CD4-positive, alpha-beta T cell treated with Interleukin-21 for 1 hour (primary cell): ENCODE results near the gene DMD.

Experiments
- DNase-seq: peaks from one replicate; pipeline ENCODE4 v3.0.0-alpha.2; 2020

The DMD gene

DNA sequence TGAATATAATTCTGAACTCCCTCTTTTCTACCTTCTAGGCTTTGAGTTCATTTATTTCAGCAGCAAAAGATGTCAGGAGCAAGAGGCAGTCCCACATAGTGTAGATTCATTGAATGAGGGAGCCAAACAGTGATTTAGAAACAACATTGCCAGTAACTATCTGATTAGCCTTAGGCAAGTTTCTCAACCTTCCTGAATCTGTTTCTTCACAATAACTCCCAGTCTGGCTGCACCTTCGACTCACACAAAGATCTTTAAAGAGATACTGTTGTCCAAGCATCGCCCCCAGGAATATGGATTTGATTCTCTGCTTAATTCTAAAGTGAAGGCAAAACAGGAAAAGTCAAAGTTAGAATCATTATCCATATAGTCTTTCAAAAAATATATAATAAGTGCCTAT lies 1026.2 kb downstream of the DMD start:
- DNase-seq: no peak

- DNase-seq: no peak
These were observed 1028.3 kb downstream of the DMD start for GRCh38 chrX:32183066-32183465.

- no peak for DNase-seq
These were observed 1034.8 kb downstream of the DMD start for GRCh38 chrX:32176510-32176909.

DNA sequence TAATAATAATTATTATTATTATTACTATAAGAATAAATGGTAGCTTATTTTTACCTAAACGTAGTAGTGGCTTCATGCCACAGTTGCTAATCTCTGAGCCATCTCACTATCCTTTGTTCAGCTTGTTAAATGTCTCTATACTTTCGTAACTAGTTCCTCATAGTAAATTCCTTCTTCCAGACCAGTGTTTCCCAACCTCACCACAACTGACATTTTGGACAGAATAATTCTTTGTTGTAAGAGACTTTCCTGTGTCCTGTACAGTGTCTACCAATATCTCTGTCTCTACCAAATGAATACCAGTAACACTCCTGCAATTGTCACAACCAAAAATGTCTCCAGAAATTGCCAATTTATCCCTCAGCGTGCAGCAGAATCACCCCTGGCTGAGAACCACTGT lies 1040.9 kb downstream of the DMD start:
- no peak for DNase-seq

DNA sequence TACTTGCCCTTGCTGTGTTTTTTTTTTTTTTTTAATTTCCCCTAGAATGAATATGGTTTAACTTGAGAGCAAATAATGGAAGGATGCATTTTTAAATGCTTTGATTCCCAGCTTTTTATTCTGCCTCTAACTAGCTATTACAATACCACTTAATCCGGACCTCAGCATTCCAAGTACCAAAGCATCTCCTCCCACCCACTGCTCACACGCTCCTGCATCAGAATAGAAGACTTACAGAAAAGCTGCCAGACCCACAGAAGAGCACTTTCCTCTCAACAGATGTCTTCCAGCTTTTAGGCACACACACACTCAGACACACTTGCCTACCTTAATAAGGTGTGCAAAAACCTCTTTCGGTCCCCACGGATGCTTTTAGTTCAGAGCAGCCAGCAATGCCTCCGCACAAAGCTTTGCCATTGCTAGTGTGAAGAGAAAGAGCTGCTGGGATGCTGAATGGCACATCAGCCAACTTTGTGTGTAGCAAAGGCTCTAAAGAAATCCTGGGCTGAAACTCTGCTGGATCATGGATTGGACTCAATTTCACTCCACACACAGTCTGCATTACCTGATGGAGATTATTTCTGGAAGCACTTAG lies 1056.2 kb downstream of the DMD start:
- DNase-seq: no peak

DNA sequence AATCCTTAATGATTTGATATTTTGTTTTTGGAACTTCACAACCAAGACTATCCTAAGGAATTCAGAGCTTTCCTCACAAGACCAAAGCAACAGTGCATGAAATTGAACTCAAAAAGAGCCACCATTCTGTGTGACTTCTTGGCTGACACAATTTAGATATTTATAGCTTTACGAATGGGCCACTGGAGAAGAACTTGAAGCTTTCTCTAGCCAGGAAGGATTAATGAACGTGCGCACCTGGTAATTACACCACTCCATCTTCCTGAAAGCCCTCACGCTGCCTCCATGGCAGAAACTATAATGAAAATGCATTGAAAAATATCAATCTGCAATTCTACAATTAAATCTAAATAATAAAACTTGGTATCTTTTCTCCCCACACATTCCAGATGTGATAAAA lies 1057.8 kb downstream of the DMD start:
- DNase-seq: no peak

GRCh38 chrX:32150141-32150540 lies 1061.2 kb downstream of the DMD start:
- no peak for DNase-seq

GRCh38 chrX:32141841-32142240 lies 1069.5 kb downstream of the DMD start:
- no peak for DNase-seq

- no peak for DNase-seq
These were observed 1071.9 kb downstream of the DMD start for GRCh38 chrX:32139476-32139875.

DNA sequence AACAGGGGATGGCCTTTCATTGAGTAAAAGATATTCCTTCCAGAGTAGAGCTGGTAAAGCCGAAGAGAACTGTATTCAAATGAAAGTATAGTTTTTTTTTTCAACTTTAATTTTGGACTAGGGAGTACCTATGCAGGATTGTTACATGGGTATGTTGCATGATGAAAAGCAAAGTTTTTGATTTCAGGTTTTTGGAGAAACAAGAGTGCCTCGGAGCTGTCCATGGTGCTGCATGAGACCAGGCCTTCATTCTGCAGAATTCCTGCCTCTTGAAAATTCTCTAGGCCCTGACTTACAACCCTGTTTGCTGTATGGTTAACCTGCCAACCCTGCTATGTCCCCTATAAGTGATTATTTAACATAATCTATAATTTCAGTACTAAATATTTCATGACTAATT lies 1073.8 kb downstream of the DMD start:
- DNase-seq: no peak

- DNase-seq: no peak
These were observed 1084.4 kb downstream of the DMD start for GRCh38 chrX:32126997-32127396.

- DNase-seq: no peak
These were observed 1092.5 kb downstream of the DMD start for GRCh38 chrX:32118832-32119231.

GRCh38 chrX:32116047-32116446 lies 1095.3 kb downstream of the DMD start:
- no peak for DNase-seq

- no peak for DNase-seq
These were observed 1123.7 kb downstream of the DMD start for GRCh38 chrX:32087663-32088062.

DNA sequence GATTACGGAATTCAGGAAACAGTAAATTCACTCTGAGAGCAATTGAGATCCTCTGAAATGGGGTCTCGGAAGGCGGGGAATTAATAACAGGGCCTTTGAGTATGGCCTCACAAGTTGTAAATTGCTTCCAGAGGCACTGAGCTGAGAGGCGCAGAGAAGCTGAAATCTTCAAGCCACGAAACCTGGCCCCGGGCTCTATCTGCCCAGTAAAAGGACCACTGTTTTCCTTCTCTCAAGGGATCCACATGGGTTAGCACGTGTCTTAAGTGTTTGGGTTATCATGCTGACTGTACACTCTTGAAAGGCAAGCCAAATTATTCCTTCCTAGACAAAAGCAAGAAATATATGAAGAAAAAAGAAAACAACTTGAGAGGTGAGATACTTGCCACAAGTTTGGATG lies 1126.6 kb downstream of the DMD start:
- no peak for DNase-seq

- DNase-seq: no peak
These were observed 1163.1 kb downstream of the DMD start for GRCh38 chrX:32048285-32048684.

DNA sequence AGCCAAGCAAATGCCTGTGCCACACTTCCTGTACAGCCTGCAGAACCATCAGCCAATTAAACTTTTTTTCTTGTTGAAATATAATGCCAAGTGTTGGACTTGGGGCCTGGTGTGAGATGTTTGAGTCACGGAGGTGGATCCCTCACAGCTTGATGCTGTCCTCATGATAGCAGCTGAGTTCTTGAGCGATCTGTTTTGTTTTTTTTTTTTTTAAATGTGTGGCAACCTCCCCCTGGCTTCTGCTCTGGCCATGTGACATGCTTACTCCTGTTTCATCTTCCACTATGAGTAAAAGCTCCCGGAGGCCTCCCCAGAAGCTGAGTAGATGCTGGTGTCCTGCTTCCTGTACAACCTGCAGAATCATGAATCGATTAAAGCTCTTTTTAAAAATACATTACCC lies 1166.2 kb downstream of the DMD start:
- no peak for DNase-seq

GRCh38 chrX:32041181-32041580 lies 1170.2 kb downstream of the DMD start:
- DNase-seq: no peak

GRCh38 chrX:32026772-32027171 lies 1184.6 kb downstream of the DMD start:
- DNase-seq: no peak

DNA sequence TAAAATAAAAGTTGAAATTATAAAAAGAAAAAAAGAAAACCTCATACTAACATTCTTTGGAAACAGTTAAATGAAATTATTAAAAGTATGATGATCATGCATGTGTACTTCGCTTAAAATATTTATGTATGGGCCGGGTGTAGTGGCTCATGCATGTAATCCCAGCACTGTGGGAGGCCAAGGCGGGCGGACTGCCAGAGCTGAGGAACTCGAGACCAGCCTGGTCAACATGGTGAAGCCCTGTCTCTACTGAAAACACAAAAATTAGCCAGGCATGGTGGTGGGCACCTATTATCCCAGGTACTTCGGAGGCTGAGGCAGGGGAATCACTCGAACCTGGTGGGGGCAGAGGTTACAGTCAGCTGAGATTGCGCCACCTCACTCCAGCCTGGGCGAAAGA lies 1187.3 kb downstream of the DMD start:
- DNase-seq: no peak

DNA sequence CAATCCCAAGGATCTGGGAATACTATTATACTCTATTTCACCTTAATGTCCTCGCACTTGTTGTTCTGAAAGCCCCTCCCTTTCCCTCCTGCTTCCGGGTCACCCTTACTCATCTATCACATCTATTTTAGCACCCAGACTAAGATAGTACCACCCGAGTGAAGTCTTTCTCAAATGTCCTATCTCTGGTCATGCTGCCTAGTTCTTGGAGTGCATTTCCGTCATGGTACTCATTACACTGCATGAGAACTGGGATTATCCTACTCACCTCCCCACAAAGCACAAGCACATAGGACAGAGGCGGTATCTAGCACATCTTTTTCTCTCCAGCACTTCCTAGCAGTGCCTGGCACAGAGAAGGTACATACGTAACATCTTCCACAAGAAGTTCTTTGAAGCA lies 1195.2 kb downstream of the DMD start:
- no peak for DNase-seq

GRCh38 chrX:32010948-32011347 lies 1200.4 kb downstream of the DMD start:
- DNase-seq: no peak

DNA sequence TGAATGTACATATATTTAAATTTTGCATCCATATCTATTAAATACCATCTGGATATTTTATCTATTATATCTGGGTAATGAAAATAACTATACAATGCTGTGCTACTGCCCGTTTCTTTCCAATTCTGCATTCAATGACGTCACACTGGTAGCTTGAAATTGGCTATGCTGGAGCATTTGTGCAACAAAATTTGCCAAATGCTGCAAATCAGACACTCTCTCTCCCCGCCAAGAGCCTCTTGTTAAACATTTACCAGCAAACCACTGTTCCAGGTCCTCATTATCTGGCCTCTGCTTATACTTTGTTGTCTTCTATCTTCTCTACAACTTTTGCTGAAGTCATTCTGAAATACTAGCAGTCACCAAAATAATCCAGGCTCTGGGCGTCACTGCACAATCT lies 1201.1 kb downstream of the DMD start:
- DNase-seq: no peak

- DNase-seq: no peak
These were observed 1217.7 kb downstream of the DMD start for GRCh38 chrX:31993637-31994036.

- DNase-seq: no peak
These were observed 1222.4 kb downstream of the DMD start for GRCh38 chrX:31988975-31989374.

- DNase-seq: no peak
These were observed 1229.7 kb downstream of the DMD start for GRCh38 chrX:31981546-31982062.
